Measurements from ENCODE around the gene OCLN.
"Not testable (repeated sequence)": the region's sequence is repeated elsewhere in the genome, so short reads cannot be mapped to it uniquely, and the experiment has no call there.

OCLN gene

DNA sequence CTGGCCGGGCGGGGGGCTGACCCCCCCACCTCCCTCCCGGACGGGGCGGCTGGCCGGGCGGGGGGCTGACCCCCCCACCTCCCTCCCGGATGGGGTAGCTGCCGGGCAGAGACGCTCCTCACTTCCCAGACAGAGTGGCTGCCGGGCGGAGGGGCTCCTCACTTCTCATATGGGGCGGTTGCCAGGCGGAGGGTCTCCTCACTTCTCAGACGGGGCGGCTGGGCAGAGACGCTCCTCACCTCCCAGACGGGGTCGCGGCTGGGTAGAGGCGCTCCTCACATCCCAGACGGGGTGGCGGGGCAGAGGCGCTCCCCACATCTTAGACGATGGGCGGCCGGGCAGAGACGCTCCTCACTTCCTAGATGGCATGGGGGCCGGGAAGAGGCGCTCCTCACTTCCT is 23.0 kb downstream of the OCLN start:
- H3K4me1 ChIP-seq (ENCODE audit: insufficient read depth, low read length); H3K27me3 ChIP-seq (ENCODE audit: insufficient read depth, low read length); H3K27ac ChIP-seq (ENCODE audit: low read length); H3K9ac ChIP-seq (ENCODE audit: low read depth, low read length); H3K4me3 ChIP-seq (ENCODE audit: low read length); H3K9me3 ChIP-seq (ENCODE audit: insufficient read depth, low read depth, low read length): not testable (repeated sequence)
- peaks cover 35% of the 10 kb centered on the region for H3K36me3 ChIP-seq (ENCODE audit: insufficient read depth, low read depth, low read length)

GRCh38 chr5:69516769-69517168 is 24.2 kb downstream of the OCLN start:
- Histone ChIP-seq H3K4me3 (ENCODE audit: low read length) (no peak overlapping the region), H3K9me3 (ENCODE audit: insufficient read depth, low read depth, low read length) (peaks cover 3% of the 10 kb centered on the region; the same call in 1 of the 2 replicates), H3K4me1 (ENCODE audit: insufficient read depth, low read length) (no peaks in the 10 kb centered on the region), H3K27ac (ENCODE audit: low read length) (no peak overlapping the region), H3K27me3 (ENCODE audit: insufficient read depth, low read length) (no peaks in the 10 kb centered on the region), H3K36me3 (ENCODE audit: insufficient read depth, low read depth, low read length) (peaks cover 42% of the 10 kb centered on the region), H3K9ac (ENCODE audit: low read depth, low read length) (no peak overlapping the region)

- H3K9ac ChIP-seq (ENCODE audit: low read depth, low read length) = no peak overlapping the region
- H3K4me3 ChIP-seq (ENCODE audit: low read length) = no peak overlapping the region
- H3K27ac ChIP-seq (ENCODE audit: low read length) = no peak overlapping the region
- H3K27me3 ChIP-seq (ENCODE audit: insufficient read depth, low read length) = no peaks in the 10 kb centered on the region
- peaks cover 50% of the 10 kb centered on the region for H3K36me3 ChIP-seq (ENCODE audit: insufficient read depth, low read depth, low read length)
- H3K9me3 ChIP-seq (ENCODE audit: insufficient read depth, low read depth, low read length) = peaks cover 3% of the 10 kb centered on the region; the same call in 1 of the 2 replicates
- H3K4me1 ChIP-seq (ENCODE audit: insufficient read depth, low read length) = no peaks in the 10 kb centered on the region
Observed at GRCh38 chr5:69517763-69518212, 25.2 kb downstream of the OCLN start.

- H3K27ac ChIP-seq (ENCODE audit: low read length) = no peak overlapping the region
- no peaks in the 10 kb centered on the region for H3K9me3 ChIP-seq (ENCODE audit: insufficient read depth, low read depth, low read length)
- H3K27me3 ChIP-seq (ENCODE audit: insufficient read depth, low read length) = no peaks in the 10 kb centered on the region
- H3K36me3 ChIP-seq (ENCODE audit: insufficient read depth, low read depth, low read length) = peaks cover 39% of the 10 kb centered on the region
- H3K4me1 ChIP-seq (ENCODE audit: insufficient read depth, low read length) = no peaks in the 10 kb centered on the region
- no peak overlapping the region for H3K9ac ChIP-seq (ENCODE audit: low read depth, low read length)
- H3K4me3 ChIP-seq (ENCODE audit: low read length) = no peak overlapping the region
Observed at GRCh38 chr5:69519285-69519684, 26.7 kb downstream of the OCLN start.

GRCh38 chr5:69522035-69522434 is 29.4 kb downstream of the OCLN start:
- no peaks in the 10 kb centered on the region for H3K9me3 ChIP-seq (ENCODE audit: insufficient read depth, low read depth, low read length)
- no peak overlapping the region for H3K9ac ChIP-seq (ENCODE audit: low read depth, low read length)
- H3K36me3 ChIP-seq (ENCODE audit: insufficient read depth, low read depth, low read length) = peaks cover 48% of the 10 kb centered on the region
- H3K4me3 ChIP-seq (ENCODE audit: low read length) = no peak overlapping the region
- H3K4me1 ChIP-seq (ENCODE audit: insufficient read depth, low read length) = no peaks in the 10 kb centered on the region
- H3K27ac ChIP-seq (ENCODE audit: low read length) = no peak overlapping the region
- no peaks in the 10 kb centered on the region for H3K27me3 ChIP-seq (ENCODE audit: insufficient read depth, low read length)

DNA sequence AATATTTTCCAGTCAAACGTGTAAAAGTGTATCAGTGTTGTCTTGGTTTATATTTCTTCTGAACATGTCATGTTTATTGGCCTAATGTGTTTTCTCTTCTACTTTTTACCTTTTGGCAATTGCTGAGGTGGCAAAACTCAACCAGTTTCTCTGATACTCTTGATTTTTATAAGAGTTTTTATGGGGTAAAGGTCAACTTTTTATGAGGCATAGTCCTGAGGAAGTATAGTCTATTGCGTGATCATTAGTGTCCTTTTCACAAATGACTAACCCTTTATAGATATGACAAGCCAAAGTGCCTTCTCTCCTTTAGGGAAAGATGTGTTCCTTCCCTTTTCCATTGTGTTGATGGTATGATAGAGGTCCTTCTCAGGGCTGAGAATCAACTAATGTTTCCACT is 32.9 kb downstream of the OCLN start:
- H3K36me3 ChIP-seq (ENCODE audit: insufficient read depth, low read depth, low read length) = peaks cover 45% of the 10 kb centered on the region
- no peaks in the 10 kb centered on the region for H3K27me3 ChIP-seq (ENCODE audit: insufficient read depth, low read length)

DNA sequence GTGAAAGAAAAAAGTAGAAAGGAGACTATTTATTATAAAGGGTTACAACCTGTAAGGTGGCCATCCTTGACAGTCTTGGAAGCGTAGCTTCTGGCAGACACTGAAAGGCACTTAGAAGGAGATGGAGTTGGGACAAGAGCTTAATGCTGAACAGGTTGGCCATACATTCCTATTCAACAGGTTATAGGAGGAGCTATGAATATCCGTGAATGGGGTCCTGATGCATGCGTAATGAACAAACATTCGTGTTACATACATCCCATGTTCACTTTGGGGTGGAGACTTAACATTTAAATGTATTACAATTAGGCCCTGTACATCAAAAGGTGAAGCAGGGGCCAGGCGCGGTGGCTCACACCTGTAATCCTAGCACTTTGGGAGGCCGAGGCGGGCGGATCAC is 34.1 kb downstream of the OCLN start:
- Histone ChIP-seq H3K4me3 (ENCODE audit: low read length) (no peak overlapping the region), H3K4me1 (ENCODE audit: insufficient read depth, low read length) (peaks cover 9% of the 10 kb centered on the region; the same call in 1 of the 2 replicates), H3K9ac (ENCODE audit: low read depth, low read length) (no peak overlapping the region), H3K9me3 (ENCODE audit: insufficient read depth, low read depth, low read length) (no peaks in the 10 kb centered on the region), H3K27ac (ENCODE audit: low read length) (no peak overlapping the region), H3K36me3 (ENCODE audit: insufficient read depth, low read depth, low read length) (peaks cover 36% of the 10 kb centered on the region), H3K27me3 (ENCODE audit: insufficient read depth, low read length) (no peaks in the 10 kb centered on the region)

More for the DNA sequence above, 32.9 kb downstream of the OCLN start:
- H3K4me3 ChIP-seq (ENCODE audit: low read length) = no peak overlapping the region
- no peak overlapping the region for H3K27ac ChIP-seq (ENCODE audit: low read length)
- peaks cover 9% of the 10 kb centered on the region; the same call in 1 of the 2 replicates for H3K4me1 ChIP-seq (ENCODE audit: insufficient read depth, low read length)
- H3K9ac ChIP-seq (ENCODE audit: low read depth, low read length) = no peak overlapping the region
- no peaks in the 10 kb centered on the region for H3K9me3 ChIP-seq (ENCODE audit: insufficient read depth, low read depth, low read length)

DNA sequence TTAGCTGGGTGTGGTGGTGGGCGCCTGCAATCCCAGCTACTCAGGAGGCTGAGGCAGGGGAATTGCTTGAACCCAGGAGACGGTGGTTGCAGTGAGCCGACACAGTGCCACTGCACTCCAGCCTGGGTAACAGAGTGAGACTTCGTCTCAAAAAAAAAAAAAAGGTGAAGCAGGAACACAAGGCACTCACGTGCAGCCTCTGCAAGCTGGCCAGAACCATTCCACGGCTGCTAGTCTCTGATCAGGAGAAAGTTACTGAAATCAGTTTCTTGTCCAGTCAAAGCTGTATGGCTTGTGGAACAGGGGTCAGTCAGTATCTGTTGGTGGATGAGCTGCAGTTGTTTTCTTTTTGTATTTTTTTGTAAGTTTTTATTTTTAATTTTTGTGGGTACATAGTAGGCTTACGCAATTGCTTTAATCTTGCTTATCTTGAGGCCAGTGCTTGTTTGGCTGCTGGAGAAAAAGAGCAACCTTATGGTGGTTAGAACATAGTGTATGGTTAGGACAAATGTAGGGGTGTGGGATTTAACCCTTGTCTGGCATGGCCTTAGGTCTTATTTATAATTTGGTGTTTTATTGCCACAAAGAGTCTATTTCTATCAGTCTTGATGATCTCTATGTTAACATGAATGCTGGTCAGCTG is 34.7 kb downstream of the OCLN start:
- Histone ChIP-seq H3K36me3 (ENCODE audit: insufficient read depth, low read depth, low read length) (peaks cover 30% of the 10 kb centered on the region), H3K27ac (ENCODE audit: low read length) (no peak overlapping the region), H3K9ac (ENCODE audit: low read depth, low read length) (no peak overlapping the region), H3K4me3 (ENCODE audit: low read length) (no peak overlapping the region), H3K4me1 (ENCODE audit: insufficient read depth, low read length) (peaks cover 9% of the 10 kb centered on the region; the same call in 1 of the 2 replicates), H3K27me3 (ENCODE audit: insufficient read depth, low read length) (no peaks in the 10 kb centered on the region), H3K9me3 (ENCODE audit: insufficient read depth, low read depth, low read length) (no peaks in the 10 kb centered on the region)

DNA sequence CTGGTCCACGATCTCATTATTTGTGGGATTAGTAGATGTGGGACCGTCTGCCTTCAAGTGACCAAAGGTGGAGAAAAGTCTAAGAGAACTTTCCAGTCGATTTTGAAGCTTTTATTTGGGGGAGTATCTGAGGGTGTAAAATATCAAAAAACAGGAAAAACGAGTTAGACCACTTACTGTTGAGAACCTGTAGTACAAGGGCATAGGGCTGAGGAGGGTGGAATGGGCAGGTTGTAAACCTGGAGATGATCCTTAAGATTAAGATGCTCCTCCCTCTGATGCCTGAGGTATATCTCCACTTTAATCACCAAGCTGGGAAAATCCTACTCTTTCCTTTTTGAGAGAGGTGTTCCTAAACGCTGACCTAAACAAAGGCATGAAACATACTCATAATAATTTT is 35.4 kb downstream of the OCLN start:
- Histone ChIP-seq H3K27me3 (ENCODE audit: insufficient read depth, low read length) (no peaks in the 10 kb centered on the region), H3K4me3 (ENCODE audit: low read length) (no peak overlapping the region), H3K9me3 (ENCODE audit: insufficient read depth, low read depth, low read length) (no peaks in the 10 kb centered on the region), H3K27ac (ENCODE audit: low read length) (no peak overlapping the region), H3K4me1 (ENCODE audit: insufficient read depth, low read length) (peaks cover 9% of the 10 kb centered on the region; the same call in 1 of the 2 replicates), H3K36me3 (ENCODE audit: insufficient read depth, low read depth, low read length) (peaks cover 22% of the 10 kb centered on the region), H3K9ac (ENCODE audit: low read depth, low read length) (no peak overlapping the region)

DNA sequence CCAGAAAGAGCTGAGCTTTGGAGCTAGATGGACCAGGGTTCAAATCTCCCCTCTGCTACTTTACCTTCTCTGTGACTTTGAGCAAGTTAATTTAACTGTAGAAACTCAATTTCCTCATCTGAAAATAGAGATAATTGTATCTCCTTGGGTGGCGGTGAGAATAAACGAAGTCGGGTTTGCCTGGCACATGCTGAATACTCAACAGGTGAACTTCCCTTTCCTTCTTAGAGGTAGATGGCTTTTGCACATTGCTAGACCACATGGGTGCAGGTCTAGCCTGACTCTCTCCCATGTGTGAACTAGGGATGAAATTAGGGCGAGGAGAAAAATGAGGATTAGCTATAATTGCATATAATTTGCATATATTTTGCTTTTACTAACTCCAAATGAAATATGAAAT is 36.0 kb downstream of the OCLN start:
- Histone ChIP-seq H3K27me3 (ENCODE audit: insufficient read depth, low read length) (no peaks in the 10 kb centered on the region), H3K9me3 (ENCODE audit: insufficient read depth, low read depth, low read length) (no peaks in the 10 kb centered on the region), H3K9ac (ENCODE audit: low read depth, low read length) (no peak overlapping the region), H3K4me1 (ENCODE audit: insufficient read depth, low read length) (peaks cover 9% of the 10 kb centered on the region; the same call in 1 of the 2 replicates), H3K4me3 (ENCODE audit: low read length) (no peak overlapping the region), H3K27ac (ENCODE audit: low read length) (no peak overlapping the region), H3K36me3 (ENCODE audit: insufficient read depth, low read depth, low read length) (peaks cover 21% of the 10 kb centered on the region)

GRCh38 chr5:69530561-69531405 is 38.2 kb downstream of the OCLN start:
- no peak overlapping the region for H3K9ac ChIP-seq (ENCODE audit: low read depth, low read length)
- peaks cover 17% of the 10 kb centered on the region for H3K36me3 ChIP-seq (ENCODE audit: insufficient read depth, low read depth, low read length)
- peaks cover 9% of the 10 kb centered on the region; the same call in 1 of the 2 replicates for H3K4me1 ChIP-seq (ENCODE audit: insufficient read depth, low read length)
- H3K4me3 ChIP-seq (ENCODE audit: low read length) = no peak overlapping the region
- no peaks in the 10 kb centered on the region for H3K9me3 ChIP-seq (ENCODE audit: insufficient read depth, low read depth, low read length)
- H3K27me3 ChIP-seq (ENCODE audit: insufficient read depth, low read length) = no peaks in the 10 kb centered on the region
- H3K27ac ChIP-seq (ENCODE audit: low read length) = no peak overlapping the region

DNA sequence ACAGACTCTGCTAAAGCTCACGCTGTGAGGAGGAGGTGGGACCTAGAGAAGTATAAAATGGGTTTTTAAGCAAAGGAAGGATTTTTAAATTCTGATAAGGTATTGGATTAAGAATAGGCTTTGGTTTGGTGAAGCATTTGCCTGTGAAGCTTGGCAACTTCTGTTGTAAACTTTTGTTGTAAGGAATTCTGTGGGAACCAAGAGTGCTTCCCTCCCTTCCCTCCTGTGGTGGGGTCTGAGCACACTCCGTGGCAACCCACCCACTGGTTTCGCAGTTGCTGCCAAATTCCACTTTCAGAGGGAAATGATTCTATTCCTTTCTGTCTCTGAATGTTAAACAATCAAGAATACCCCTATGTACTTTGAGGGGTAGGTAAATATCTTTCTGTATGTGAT is 38.8 kb downstream of the OCLN start:
- Histone ChIP-seq H3K4me3 (ENCODE audit: low read length) (no peak overlapping the region), H3K9ac (ENCODE audit: low read depth, low read length) (no peak overlapping the region), H3K4me1 (ENCODE audit: insufficient read depth, low read length) (peaks cover 9% of the 10 kb centered on the region; the same call in 1 of the 2 replicates), H3K36me3 (ENCODE audit: insufficient read depth, low read depth, low read length) (peaks cover 11% of the 10 kb centered on the region; the same call in 1 of the 2 replicates), H3K9me3 (ENCODE audit: insufficient read depth, low read depth, low read length) (no peaks in the 10 kb centered on the region), H3K27ac (ENCODE audit: low read length) (no peak overlapping the region), H3K27me3 (ENCODE audit: insufficient read depth, low read length) (no peaks in the 10 kb centered on the region)

All from iPS-20b (cell line).